H1 (cell line): Measurements from ENCODE around the gene SCARB1. TPM values are rescaled to one million over a fixed set of nuclear protein-coding genes. Genes with fewer than 3 reads are reported as not detected.

ENCODE experiments used
- CTCF ChIA-PET: fragments of 300-600 bp; sonication (Branson Sonifier 250); formaldehyde crosslinking; loops from one replicate; lab custom pipeline; 2021; ENCODE audit not compliant: partially characterized antibody; lab: Charles Lee
- POLR2A ChIA-PET: fragments of 300-600 bp; sonication (Branson Sonifier 250); formaldehyde crosslinking; loops from one replicate; lab custom pipeline; 2021; ENCODE audit warnings: inconsistent platforms; ENCODE audit not compliant: partially characterized antibody; lab: Charles Lee
- DNase-seq, 2 experiments: peaks; one replicate each; pipeline versions ENCODE4 v3.0.0 to v3.0.0-alpha.2; 2010 to 2022; ENCODE audit warnings: low spot score in 2 of 2, low read depth in 1 of 2, mixed read lengths in 1 of 2
- FAIRE-seq: peaks from 2 replicates; lab custom pipeline; 2011; peaks lifted over from hg19 to GRCh38; lab: Jason Lieb, UNC
- H2AFZ ChIP-seq: 2 replicates; pipeline ENCODE4 v1.8.1; 2012; ENCODE audit warnings: low read length, inconsistent platforms
- H2AK5ac ChIP-seq: 2 replicates; pipeline ENCODE4 v1.6.1; 2013; ENCODE audit warnings: low read depth, low read length
- H2BK120ac ChIP-seq: replicated peaks from 2 replicates; pipeline ENCODE3; 2013; ENCODE audit warnings: low read depth, low read length, inconsistent platforms
- H2BK12ac ChIP-seq: 2 replicates; pipeline ENCODE4 v1.6.1; 2013; ENCODE audit warnings: low read depth, low read length
- H2BK15ac ChIP-seq: 2 replicates; pipeline ENCODE4 v1.6.1; 2013; ENCODE audit warnings: low read length
- H2BK20ac ChIP-seq: 2 replicates; pipeline ENCODE4 v1.6.1; 2013; ENCODE audit warnings: low read length
- H2BK5ac ChIP-seq: 2 replicates; pipeline ENCODE4 v1.6.1; 2013; ENCODE audit warnings: low read depth, low read length
- H3K14ac ChIP-seq: 2 replicates; pipeline ENCODE4 v1.6.1; 2013; ENCODE audit warnings: inconsistent platforms; ENCODE audit not compliant: insufficient read length
- H3K18ac ChIP-seq: 2 replicates; pipeline ENCODE4 v1.6.1; 2013; ENCODE audit warnings: low read length; ENCODE audit errors: extremely low read depth
- H3K23ac ChIP-seq: 2 replicates; pipeline ENCODE4 v1.6.1; 2013; ENCODE audit warnings: inconsistent platforms; ENCODE audit not compliant: insufficient read length
- H3K23me2 ChIP-seq: 2 replicates; pipeline ENCODE4 v1.6.1; 2013; ENCODE audit warnings: low read depth, low read length
- H3K27ac ChIP-seq: 2 replicates; pipeline ENCODE4 v1.6.1; 2011; ENCODE audit warnings: low read depth, low read length, inconsistent platforms
- H3K27me3 ChIP-seq, 4 experiments: replicated peaks in 1 of 4; 1 replicate in 1 of 4; 2 replicates in 3 of 4; pipeline versions ENCODE4 v1.6.1 to v1.8.1; 2011 to 2013; ENCODE audit warnings: low read length in 3 of 4, mild to moderate bottlenecking in 3 of 4, inconsistent platforms in 2 of 4, mixed read lengths in 2 of 4, moderate library complexity in 1 of 4; ENCODE audit not compliant: control insufficient read depth in 3 of 4, insufficient read depth in 3 of 4; ENCODE audit errors: extremely low read depth in 1 of 4
- H3K36me3 ChIP-seq, 4 experiments: 2 replicates each; pipeline versions ENCODE4 v1.6.1 to v1.8.1; 2011 to 2013; ENCODE audit warnings: mild to moderate bottlenecking in 4 of 4, low read length in 3 of 4, moderate library complexity in 2 of 4, control low read depth in 1 of 4, inconsistent platforms in 1 of 4; ENCODE audit not compliant: insufficient read depth in 4 of 4, control insufficient read depth in 2 of 4
- H3K4ac ChIP-seq: replicated peaks from 2 replicates; pipeline ENCODE3; 2013; ENCODE audit warnings: low read length, low read depth, mixed read lengths, inconsistent platforms; ENCODE audit not compliant: insufficient read length
- H3K4me1 ChIP-seq, 4 experiments: replicated peaks in 1 of 4; 1 replicate in 1 of 4; 2 replicates in 3 of 4; pipeline versions ENCODE4 v1.6.1 to v1.8.1; 2011 to 2013; ENCODE audit warnings: low read length in 3 of 4, inconsistent platforms in 2 of 4, mixed read lengths in 1 of 4; ENCODE audit not compliant: insufficient read depth in 4 of 4, control insufficient read depth in 3 of 4
- H3K4me2 ChIP-seq, 2 experiments: 2 replicates each; pipeline versions ENCODE4 v1.6.1 to v1.8.1; 2011 to 2013; ENCODE audit warnings: low read depth in 2 of 2, low read length in 2 of 2, control low read depth in 1 of 2, inconsistent platforms in 1 of 2, mild to moderate bottlenecking in 1 of 2; ENCODE audit not compliant: insufficient read depth in 1 of 2
- H3K4me3 ChIP-seq, 4 experiments: fragments of 200-600, 300-600 bp in 1 of 4; sonication (generic), shearing (Covaris generic), sonication (Bioruptor Twin) in 1 of 4; 2 replicates each; pipeline versions ENCODE4 v1.5.1 to v1.8.1; 2011 to 2016; ENCODE audit warnings: low read length in 4 of 4, low read depth in 3 of 4, control low read depth in 2 of 4, inconsistent platforms in 2 of 4, mild to moderate bottlenecking in 2 of 4, mixed read lengths in 1 of 4, moderate library complexity in 1 of 4; ENCODE audit not compliant: insufficient read depth in 2 of 4; ENCODE audit errors: extremely low read depth in 1 of 4
- H3K56ac ChIP-seq: replicated peaks from 2 replicates; pipeline ENCODE3; 2013; ENCODE audit warnings: low read depth, mild to moderate bottlenecking, mixed read lengths, low read length, inconsistent platforms; ENCODE audit not compliant: insufficient read length
- H3K79me1 ChIP-seq: 2 replicates; pipeline ENCODE4 v1.6.1; 2013; ENCODE audit warnings: low read depth, low read length, control low read depth
- H3K79me2 ChIP-seq, 2 experiments: 2 replicates each; pipeline versions ENCODE4 v1.6.1 to v1.8.1; 2012 to 2013; ENCODE audit warnings: low read length in 2 of 2, mild to moderate bottlenecking in 2 of 2, inconsistent platforms in 1 of 2; ENCODE audit not compliant: insufficient read depth in 2 of 2, control insufficient read depth in 1 of 2
- H3K9ac ChIP-seq, 4 experiments: replicated peaks in 1 of 4; 1 replicate in 1 of 4; 2 replicates in 3 of 4; pipeline versions ENCODE4 v1.6.1 to v1.8.1; 2011 to 2013; ENCODE audit warnings: low read depth in 3 of 4, low read length in 3 of 4, control low read depth in 2 of 4, mild to moderate bottlenecking in 2 of 4, moderate library complexity in 2 of 4, inconsistent platforms in 1 of 4; ENCODE audit errors: extremely low read depth in 1 of 4
- H3K9me3 ChIP-seq, 2 experiments: 2 replicates each; pipeline versions ENCODE4 v1.6.1 to v1.8.1; 2012 to 2013; ENCODE audit warnings: mild to moderate bottlenecking in 2 of 2, moderate library complexity in 2 of 2, control low read depth in 1 of 2, inconsistent platforms in 1 of 2, low read depth in 1 of 2, low read length in 1 of 2, mixed read lengths in 1 of 2; ENCODE audit not compliant: insufficient read depth in 2 of 2
- H4K20me1 ChIP-seq, 2 experiments: replicated peaks in 1 of 2; 2 replicates each; pipeline versions ENCODE3 to v1.8.1; 2011 to 2013; ENCODE audit warnings: inconsistent platforms in 2 of 2, low read length in 2 of 2, mild to moderate bottlenecking in 1 of 2; ENCODE audit not compliant: insufficient read depth in 2 of 2, control insufficient read depth in 1 of 2
- H4K5ac ChIP-seq: 2 replicates; pipeline ENCODE4 v1.6.1; 2013; ENCODE audit warnings: low read length, low read depth, mixed read lengths, inconsistent platforms; ENCODE audit not compliant: insufficient read length
- H4K8ac ChIP-seq: 2 replicates; pipeline ENCODE4 v1.8.0; 2013; ENCODE audit warnings: mild to moderate bottlenecking, moderate library complexity, low read length, inconsistent platforms; ENCODE audit not compliant: insufficient read depth; ENCODE audit errors: extremely low read depth
- H4K91ac ChIP-seq: replicated peaks from 2 replicates; pipeline ENCODE3; 2013; ENCODE audit warnings: low read length, mixed read lengths, inconsistent platforms; ENCODE audit not compliant: insufficient read length
- BCL11A ChIP-seq, 2 experiments: IDR thresholded peaks; one replicate each; pipeline ENCODE4 v1.6.1; 2011; ENCODE audit warnings: low read depth in 2 of 2, low read length in 2 of 2, mild to moderate bottlenecking in 2 of 2
- CBX5 ChIP-seq: fragments of 300-800, 300-1000 bp; sonication (generic); IDR thresholded peaks from 2 replicates; pipeline ENCODE4 v1.7.1; 2016; ENCODE audit warnings: antibody characterized with exemption, low read length, low read depth
- CBX8 ChIP-seq: fragments of 300-800, 300-1000 bp; sonication (generic); IDR thresholded peaks from 2 replicates; pipeline ENCODE4 v1.7.1; 2016; ENCODE audit warnings: low read depth, low read length, borderline replicate concordance
- E2F6 ChIP-seq: IDR thresholded peaks from 2 replicates; pipeline ENCODE4 v1.6.1; 2012; ENCODE audit warnings: inconsistent platforms
- EGR1 ChIP-seq: IDR thresholded peaks from 2 replicates; pipeline ENCODE4 v1.6.1; 2011; ENCODE audit warnings: low read depth, low read length, borderline replicate concordance
- POLR2A ChIP-seq, 2 experiments: IDR thresholded peaks; 1 replicate in 1 of 2; 2 replicates in 1 of 2; pipeline ENCODE4 v1.6.1; 2011; ENCODE audit warnings: low read depth in 2 of 2, low read length in 2 of 2, mild to moderate bottlenecking in 2 of 2; ENCODE audit errors: control extremely low read depth in 1 of 2
- POLR2AphosphoS5 ChIP-seq: IDR thresholded peaks from 2 replicates; pipeline ENCODE4 v1.6.1; 2011; ENCODE audit warnings: low read depth, low read length
- SIN3A ChIP-seq, 2 experiments: IDR thresholded peaks in 1 of 2; conservative IDR thresholded peaks in 1 of 2; 2 replicates each; pipeline ENCODE4 v1.6.1; 2011 to 2012; ENCODE audit warnings: low read length in 2 of 2, improper control_type of control experiment in 1 of 2, low read depth in 1 of 2, mild to moderate bottlenecking in 1 of 2
- SIX5 ChIP-seq: IDR thresholded peaks from 2 replicates; pipeline ENCODE4 v1.6.1; 2011; ENCODE audit warnings: mild to moderate bottlenecking, low read depth, low read length
- SRF ChIP-seq: IDR thresholded peaks from 2 replicates; pipeline ENCODE4 v1.6.1; 2011; ENCODE audit warnings: mild to moderate bottlenecking, low read depth, low read length, moderate library complexity
- TEAD4 ChIP-seq: IDR thresholded peaks from 2 replicates; pipeline ENCODE4 v1.6.1; 2012; ENCODE audit warnings: low read depth, low read length, inconsistent platforms, mixed read lengths
- ZNF274 ChIP-seq: IDR thresholded peaks from 2 replicates; pipeline ENCODE4 v1.7.0; 2012; ENCODE audit warnings: low read length, borderline replicate concordance; ENCODE audit errors: extremely low read depth
- whole genome bisulfite sequencing, 2 experiments: shearing (Covaris generic) in 1 of 2; methylation state at CpG; one replicate each; pipeline versions ENCODE4 v1.1.6 to v1.1.7; 2013 to 2015; ENCODE audit warnings: low lambda C conversion rate in 2 of 2, mixed read lengths in 2 of 2, inconsistent platforms in 1 of 2, low coverage in 1 of 2, missing lambda C conversion rate in 1 of 2; ENCODE audit not compliant: insufficient replicate concordance in 2 of 2, insufficient coverage in 1 of 2, insufficient read length in 1 of 2; ENCODE audit errors: extremely low coverage in 1 of 2, missing lambda C conversion rate in 1 of 2; 5-methylcytosine and 5-hydroxymethylcytosine counted together
- polyA plus RNA-seq, 7 experiments: library from polyadenylated mRNA; depleted of rRNA in 3 of 7; stranded (reverse) in 5 of 7; unstranded in 2 of 7; fragments of >200 nt in 5 of 7; fragments of 200-250 nt in 2 of 7; gene quantifications; 1 replicate in 5 of 7; 2 replicates in 1 of 7; 4 replicates in 1 of 7; pipeline versions ENCODE4 v1.2.1 to v1.2.3, GENCODE V29; 2011 to 2013; ENCODE audit warnings: missing spikeins in 2 of 7, mixed read lengths in 2 of 7
- total RNA-seq: library from RNA; stranded (reverse); fragmentation: NEBNext Ultra II Directional; extraction: Animal tissue kit (Norgen Biotek cat#: 25700); gene quantifications from 2 replicates; pipeline ENCODE4 v1.2.1, GENCODE V29; 2021

SCARB1 gene
- total and polyA plus RNA-seq, 2 of the 8 experiments (the other 6 are each of a cell fraction or from before 2014, with no cell fraction given) = 45.3 to 57.1 TPM

- no peak overlapping the region for H2BK12ac ChIP-seq
- H2BK5ac ChIP-seq = no peak overlapping the region; the same call in 1 of the 2 replicates
- no peak overlapping the region for H3K56ac ChIP-seq
- H3K9me3 ChIP-seq = no peaks in the 10 kb centered on the region
- no peaks in the 10 kb centered on the region for H3K36me3 ChIP-seq
- H2BK120ac ChIP-seq = no peak overlapping the region
- no peak overlapping the region for H3K27ac ChIP-seq
- H3K27me3 ChIP-seq = no peaks in the 10 kb centered on the region
- peaks cover 4% of the 10 kb centered on the region; the same call in 1 of the 2 replicates for H3K79me1 ChIP-seq
- H3K18ac ChIP-seq = no peak overlapping the region
- H2AFZ ChIP-seq = no peak overlapping the region
- H3K14ac ChIP-seq = no peak overlapping the region
- 0 out of 2 replicates have a peak overlapping the region, but pooled peaks have one; percentile 5 for H2BK15ac ChIP-seq
- no peak overlapping the region for H3K4ac ChIP-seq
- H3K23ac ChIP-seq = no peak overlapping the region
- H3K9ac ChIP-seq = no peak overlapping the region
- no peak for TF ChIP-seq POLR2A (IDR thresholded peaks at IDR 0.05; ENCODE audit: control extremely low read depth in 1 of 2, low read depth in 2 of 2, low read length in 2 of 2)
- no peak for TF ChIP-seq SIN3A (conservative IDR thresholded peaks at IDR 0.05 in 1 of 2, IDR thresholded peaks at IDR 0.05 in 1 of 2; ENCODE audit: low read depth in 1 of 2, low read length in 2 of 2)
- TF ChIP-seq CBX8 = no peak
- no peak for TF ChIP-seq ZNF274
- TF ChIP-seq BCL11A (IDR thresholded peaks at IDR 0.05; ENCODE audit: low read depth in 2 of 2, low read length in 2 of 2) = no peak
- TF ChIP-seq CBX5 = no peak
- no peak for TF ChIP-seq SIX5
- no peak for TF ChIP-seq E2F6
- no peak for TF ChIP-seq POLR2AphosphoS5
- no peak for TF ChIP-seq EGR1
- TF ChIP-seq TEAD4 = no peak
- no peak for TF ChIP-seq SRF
- TF ChIP-seq, all 59 proteins: peak for 0
- no peak overlapping the region for H4K5ac ChIP-seq
- no peak overlapping the region for H4K91ac ChIP-seq
- no peak overlapping the region for H2AK5ac ChIP-seq
- FAIRE-seq = no peak
- 0 out of 2 replicates have a peak overlapping the region, but pooled peaks have one; percentile 6 for H2BK20ac ChIP-seq
- no peak overlapping the region for H4K8ac ChIP-seq
- CTCF ChIA-PET = interaction anchor here (0.6 kb wide), 1 partner anchor 389 kb away, joined by 4 read pairs; no protein-coding TSS in a partner anchor
- no peak for DNase-seq
- H3K4me3 ChIP-seq = no peak overlapping the region
- H3K4me2 ChIP-seq = no peak overlapping the region
- POLR2A ChIA-PET = no interaction called here
- peaks cover 0 to 2% of the 10 kb centered on the region in 2 experiments for H4K20me1 ChIP-seq
- no peaks in the 10 kb centered on the region; a peak in 1 of 4 replicates for H3K79me2 ChIP-seq
- H3K4me1 ChIP-seq = peaks cover 0 to 16% (median 12%) of the 10 kb centered on the region in 4 experiments; a peak in 6 of 7 replicates
- WGBS, 2 experiments = 93% methylated on average over 6 of the region's 6 CpGs; no CpG with 5 or more reads in 1 of the 2 experiments
- H3K23me2 ChIP-seq = no peaks in the 10 kb centered on the region; the same call in 1 of the 2 replicates
These were observed 26.9 kb downstream of the SCARB1 start for GRCh38 chr12:124836759-124837158.
